ENCODE results near the gene SLC5A5. TPM values are rescaled to one million over a fixed set of nuclear protein-coding genes. Genes with fewer than 3 reads are reported as not detected.
A peak's percentile ranks its signal among the peaks of the same experiment; 100 is the strongest.

Gene SLC5A5
- total RNA-seq, 1 experiment from 2014 or later: 1.8 TPM

- no peak overlapping the region for H3K27ac ChIP-seq (ENCODE audit: insufficient read length, low read depth, low read length)
- H3K9ac ChIP-seq (ENCODE audit: extremely low read depth, insufficient read length, low read length): no peak overlapping the region
- H3K18ac ChIP-seq (ENCODE audit: insufficient read length, low read depth, low read length): no peak overlapping the region
- no peak overlapping the region for H4K8ac ChIP-seq (replicated peaks; ENCODE audit: insufficient read length, low read depth, low read length)
- peaks cover 2% of the 10 kb centered on the region for H4K20me1 ChIP-seq (ENCODE audit: control insufficient read depth, insufficient read depth, insufficient read length)
- H3K79me2 ChIP-seq (ENCODE audit: insufficient read depth, low read length): no peaks in the 10 kb centered on the region
- H2BK20ac ChIP-seq (ENCODE audit: low read depth, low read length, poor library complexity, severe bottlenecking): no peak overlapping the region
- no peak overlapping the region for H2BK12ac ChIP-seq (ENCODE audit: insufficient read length, low read depth, low read length)
- H4K91ac ChIP-seq (ENCODE audit: insufficient read length, low read depth, low read length): no peak overlapping the region
- H2AFZ ChIP-seq (ENCODE audit: low read length): no peak overlapping the region
- peak overlapping the region in 1 of 2 experiments; percentile 66; a peak in 3 of 5 replicates for H3K4me3 Mint-ChIP-seq
- H3K79me1 ChIP-seq (ENCODE audit: insufficient read depth, low read depth, low read length, poor library complexity, severe bottlenecking): no peaks in the 10 kb centered on the region
- no peak overlapping the region for H2BK120ac ChIP-seq (ENCODE audit: low read depth, low read length, poor library complexity, severe bottlenecking)
- no peak overlapping the region for H3K4me2 ChIP-seq (ENCODE audit: insufficient read depth, insufficient read length, low read length)
- H3K4me1 ChIP-seq (ENCODE audit: insufficient read depth, low read length): no peaks in the 10 kb centered on the region
- H2BK15ac ChIP-seq (ENCODE audit: low read depth, low read length): no peak overlapping the region
- no peak overlapping the region for H2AK5ac ChIP-seq (ENCODE audit: insufficient read length, low read length)
- H3K27me3 ChIP-seq (ENCODE audit: insufficient read depth, low read length): no peaks in the 10 kb centered on the region
- peak overlapping the region in 1 of 3 experiments; percentile 44; a peak in 1 of 7 replicates for H3K27ac Mint-ChIP-seq
- H4K5ac ChIP-seq (ENCODE audit: insufficient read length, low read depth, low read length): no peak overlapping the region
- H2BK5ac ChIP-seq (ENCODE audit: insufficient read length, low read length): no peak overlapping the region
- WGBS (ENCODE audit: extremely low coverage, insufficient read length, low lambda C conversion rate): no CpG with 5 or more reads among the region's 17 CpGs
- no peak overlapping the region for H3K14ac ChIP-seq (ENCODE audit: insufficient read depth, low read length)
- no peak overlapping the region for H3K4ac ChIP-seq (ENCODE audit: low read depth, low read length)
- no peaks in the 10 kb centered on the region for H3K9me3 ChIP-seq (ENCODE audit: control insufficient read depth, low read depth, low read length)
- no peaks in the 10 kb centered on the region; a peak in 1 of 5 replicates for H3K9me3 Mint-ChIP-seq
- peak; percentile 52 for DNase-seq
- no peak overlapping the region for H3K56ac ChIP-seq (ENCODE audit: insufficient read length, low read depth, low read length)
- no peak overlapping the region for H3K23ac ChIP-seq (ENCODE audit: insufficient read length, low read depth, low read length)
- H3K27me3 Mint-ChIP-seq (ENCODE audit: low read depth): no peaks in the 10 kb centered on the region
- H3K36me3 Mint-ChIP-seq (ENCODE audit: insufficient read depth in 1 of 3, low read depth in 3 of 3): peaks cover 6 to 33% (median 27%) of the 10 kb centered on the region in 3 experiments; a peak in 6 of 7 replicates
- no peak overlapping the region for H3T11ph ChIP-seq (ENCODE audit: low read length)
- H3K23me2 ChIP-seq (ENCODE audit: insufficient read length, low read depth, low read length, poor library complexity, severe bottlenecking): peaks cover 7% of the 10 kb centered on the region
- no peak for TF ChIP-seq CTCF (conservative IDR thresholded peaks at IDR 0.05)
- peaks cover 2 to 17% of the 10 kb centered on the region in 2 experiments for H3K4me1 Mint-ChIP-seq
Measured at GRCh38 chr19:17942181-17942580, 70.4 kb downstream of the SLC5A5 start.

Measured in H9 (cell line).